ENCODE measurements around the gene C1QTNF2. TPM values are rescaled to one million over a fixed set of nuclear protein-coding genes. Genes with fewer than 3 reads are reported as not detected.

The C1QTNF2 gene
- total and polyA plus RNA-seq, 2 donors from 2014 or later = 1.4 to 2.8 TPM

DNA sequence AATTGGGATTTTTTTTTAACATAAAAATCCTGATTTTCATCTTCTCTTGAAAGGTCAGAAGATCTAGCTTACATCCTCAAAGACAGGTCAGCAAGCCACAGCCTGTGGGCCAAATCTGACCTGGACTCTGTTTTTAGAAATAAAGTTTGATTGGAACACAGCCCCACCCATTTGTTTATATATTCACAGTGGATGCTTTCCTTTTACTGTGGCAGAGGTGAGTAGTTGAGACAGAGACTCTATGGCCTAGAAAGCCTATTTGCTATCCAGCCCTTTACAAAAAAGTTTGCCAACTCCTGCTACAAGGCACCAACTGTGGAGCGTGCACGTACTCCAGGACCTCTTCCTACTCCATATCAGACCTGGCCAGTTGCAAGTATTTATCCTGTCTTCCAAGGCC, 44.7 kb downstream of the C1QTNF2 start:
- Histone ChIP-seq H3K9me3 (ENCODE audit: control insufficient read depth in 2 of 3, insufficient read depth in 1 of 3, low read length in 3 of 3) (no peaks in the 10 kb centered on the region), H3K4me3 (ENCODE audit: low read length in 3 of 3) (no peak overlapping the region), H3K9ac (ENCODE audit: low read length in 3 of 3) (no peak overlapping the region), H3K4me1 (ENCODE audit: control insufficient read depth in 2 of 3, insufficient read depth in 2 of 3, low read depth in 1 of 3, low read length in 3 of 3) (no peaks in the 10 kb centered on the region), H3K27ac (ENCODE audit: low read depth in 2 of 2, low read length in 2 of 2) (no peak overlapping the region), H3K27me3 (ENCODE audit: control insufficient read depth, insufficient read depth, low read length) (no peaks in the 10 kb centered on the region), H3K36me3 (ENCODE audit: control insufficient read depth in 2 of 3, insufficient read depth in 3 of 3, low read length in 3 of 3) (no peaks in the 10 kb centered on the region)
- intact Hi-C loops (cut with DNase I) = no loop called here
- no peak for FAIRE-seq
- DNase-seq = no peak
- no peak for TF ChIP-seq CTCF (IDR thresholded peaks at IDR 0.05; ENCODE audit: borderline replicate concordance, extremely low read depth, insufficient read depth)

DNA sequence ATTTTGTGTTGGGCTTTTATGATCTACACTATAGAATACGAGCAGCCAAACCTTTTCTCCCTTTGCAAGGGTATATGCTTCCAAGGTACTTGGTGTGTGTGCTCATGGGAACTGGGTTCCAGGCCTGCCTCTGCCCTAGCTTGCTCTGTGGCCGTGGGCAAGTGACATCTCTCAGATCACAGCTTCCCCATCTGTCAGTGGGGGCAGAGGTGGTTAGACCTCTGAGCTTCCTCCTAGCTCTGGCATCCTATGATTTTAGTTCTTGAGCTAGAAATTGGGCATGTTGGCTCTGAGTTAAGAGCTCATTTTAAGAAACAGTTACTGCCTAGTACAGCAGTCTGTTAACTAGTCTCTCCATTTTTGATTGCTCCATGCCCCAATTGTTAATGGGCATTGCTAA, 45.5 kb downstream of the C1QTNF2 start:
- Histone ChIP-seq H3K9me3 (ENCODE audit: control insufficient read depth in 2 of 3, insufficient read depth in 1 of 3, low read length in 3 of 3) (no peaks in the 10 kb centered on the region), H3K4me3 (ENCODE audit: low read length in 3 of 3) (no peak overlapping the region), H3K36me3 (ENCODE audit: control insufficient read depth in 2 of 3, insufficient read depth in 3 of 3, low read length in 3 of 3) (no peaks in the 10 kb centered on the region), H3K27ac (ENCODE audit: low read depth in 2 of 2, low read length in 2 of 2) (no peak overlapping the region), H3K9ac (ENCODE audit: low read length in 3 of 3) (no peak overlapping the region), H3K27me3 (ENCODE audit: control insufficient read depth, insufficient read depth, low read length) (no peaks in the 10 kb centered on the region), H3K4me1 (ENCODE audit: control insufficient read depth in 2 of 3, insufficient read depth in 2 of 3, low read depth in 1 of 3, low read length in 3 of 3) (no peaks in the 10 kb centered on the region)
- intact Hi-C loops (cut with DNase I) = no loop called here
- no peak for DNase-seq
- no peak for TF ChIP-seq CTCF (IDR thresholded peaks at IDR 0.05; ENCODE audit: borderline replicate concordance, extremely low read depth, insufficient read depth)
- no peak for FAIRE-seq

DNA sequence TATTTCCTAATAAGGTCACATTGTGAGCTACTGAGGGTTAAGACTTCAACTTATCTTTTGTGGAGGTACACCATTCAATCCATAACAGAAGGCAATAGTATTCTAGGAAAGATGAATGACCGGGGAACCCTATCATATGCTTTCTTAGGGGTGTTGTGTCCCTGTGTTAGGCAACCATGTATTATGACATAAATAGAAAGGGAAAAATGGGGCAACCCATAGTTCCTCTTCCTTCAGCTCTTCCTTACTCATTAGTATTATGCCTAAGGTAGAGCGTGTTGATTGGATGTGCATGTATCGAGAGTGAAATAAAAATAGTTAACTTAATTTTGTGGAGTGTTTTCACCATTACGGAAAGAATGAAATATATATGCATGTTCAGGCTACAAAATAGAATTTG, 52.0 kb downstream of the C1QTNF2 start:
- no peak for FAIRE-seq
- TF ChIP-seq CTCF (IDR thresholded peaks at IDR 0.05; ENCODE audit: borderline replicate concordance, extremely low read depth, insufficient read depth) = no peak
- H3K27ac ChIP-seq (ENCODE audit: low read depth in 2 of 2, low read length in 2 of 2) = no peak overlapping the region

GRCh38 chr5:160317434-160317833, 53.0 kb downstream of the C1QTNF2 start:
- peaks cover 0 to 3% (median 0%) of the 10 kb centered on the region in 3 donors for H3K4me1 ChIP-seq (ENCODE audit: control insufficient read depth in 2 of 3, insufficient read depth in 2 of 3, low read depth in 1 of 3, low read length in 3 of 3)
- no peaks in the 10 kb centered on the region for H3K27me3 ChIP-seq (ENCODE audit: control insufficient read depth, insufficient read depth, low read length)
- no peak overlapping the region for H3K9ac ChIP-seq (ENCODE audit: low read length in 3 of 3)
- no peaks in the 10 kb centered on the region for H3K36me3 ChIP-seq (ENCODE audit: control insufficient read depth in 2 of 3, insufficient read depth in 3 of 3, low read length in 3 of 3)
- FAIRE-seq (no peak), DNase-seq (peak in 4 of 5 donors; percentile 55 to 86 (median 72))
- no peak for TF ChIP-seq CTCF (IDR thresholded peaks at IDR 0.05; ENCODE audit: borderline replicate concordance, extremely low read depth, insufficient read depth)
- intact Hi-C loops (cut with DNase I) = no loop called here
- no peaks in the 10 kb centered on the region for H3K9me3 ChIP-seq (ENCODE audit: control insufficient read depth in 2 of 3, insufficient read depth in 1 of 3, low read length in 3 of 3)
- H3K27ac ChIP-seq (ENCODE audit: low read depth in 2 of 2, low read length in 2 of 2) = no peak overlapping the region
- H3K4me3 ChIP-seq (ENCODE audit: low read length in 3 of 3) = no peak overlapping the region

More for the DNA sequence above, 52.0 kb downstream of the C1QTNF2 start:
- Histone ChIP-seq H3K36me3 (ENCODE audit: control insufficient read depth in 2 of 3, insufficient read depth in 3 of 3, low read length in 3 of 3) (no peaks in the 10 kb centered on the region), H3K9ac (ENCODE audit: low read length in 3 of 3) (no peak overlapping the region), H3K9me3 (ENCODE audit: control insufficient read depth in 2 of 3, insufficient read depth in 1 of 3, low read length in 3 of 3) (no peaks in the 10 kb centered on the region), H3K27me3 (ENCODE audit: control insufficient read depth, insufficient read depth, low read length) (no peaks in the 10 kb centered on the region), H3K4me3 (ENCODE audit: low read length in 3 of 3) (no peak overlapping the region), H3K4me1 (ENCODE audit: control insufficient read depth in 2 of 3, insufficient read depth in 2 of 3, low read depth in 1 of 3, low read length in 3 of 3) (peaks cover 0 to 3% (median 0%) of the 10 kb centered on the region in 3 donors)
- intact Hi-C loops (cut with DNase I) = no loop called here
- DNase-seq = no peak
